Measurements from ENCODE around the gene KCNK7. TPM values are rescaled to one million over a fixed set of nuclear protein-coding genes. Genes with fewer than 3 reads are reported as not detected.

The KCNK7 gene
- total RNA-seq, 1 experiment from 2014 or later: 1.8 TPM

DNA sequence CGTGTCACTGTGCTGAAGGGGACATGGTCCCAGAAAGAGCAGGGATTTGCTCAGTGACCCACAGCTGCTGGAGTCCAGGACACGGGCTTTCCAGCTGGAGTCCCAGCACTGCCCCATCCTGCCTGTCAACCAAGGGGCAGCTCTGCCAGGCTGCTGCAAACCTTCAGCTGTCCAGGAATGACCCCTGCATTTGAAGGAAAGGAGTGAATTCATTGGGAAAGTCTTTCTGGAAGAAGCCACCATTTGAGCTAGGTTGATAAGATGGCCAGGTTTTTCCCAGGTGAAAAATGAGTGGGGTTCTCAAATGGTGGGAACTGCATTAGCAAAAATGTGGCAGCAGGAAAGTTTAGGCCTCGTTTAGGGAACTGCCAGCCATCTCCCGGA lies 9.4 kb downstream of the KCNK7 start:
- no peaks in the 10 kb centered on the region for H3K79me2 ChIP-seq (ENCODE audit: insufficient read depth, low read length)
- H3K9ac ChIP-seq (ENCODE audit: extremely low read depth, insufficient read length, low read length): no peak overlapping the region
- no peak overlapping the region for H3T11ph ChIP-seq (ENCODE audit: low read length)
- H2AK5ac ChIP-seq (ENCODE audit: insufficient read length, low read length): no peak overlapping the region
- H2BK5ac ChIP-seq (ENCODE audit: insufficient read length, low read length): no peak overlapping the region
- peaks cover 0 to 4% (median 3%) of the 10 kb centered on the region in 3 experiments; a peak in 3 of 7 replicates for H3K36me3 Mint-ChIP-seq (ENCODE audit: insufficient read depth in 1 of 3, low read depth in 3 of 3)
- peaks cover 19% of the 10 kb centered on the region for H3K27me3 Mint-ChIP-seq (ENCODE audit: low read depth)
- no peak overlapping the region for H2BK120ac ChIP-seq (ENCODE audit: low read depth, low read length, poor library complexity, severe bottlenecking)
- no peaks in the 10 kb centered on the region for H3K9me3 Mint-ChIP-seq
- no peak overlapping the region for H4K8ac ChIP-seq (replicated peaks; ENCODE audit: insufficient read length, low read depth, low read length)
- H2BK15ac ChIP-seq (ENCODE audit: low read depth, low read length): no peak overlapping the region
- TF ChIP-seq, protein P1, sequence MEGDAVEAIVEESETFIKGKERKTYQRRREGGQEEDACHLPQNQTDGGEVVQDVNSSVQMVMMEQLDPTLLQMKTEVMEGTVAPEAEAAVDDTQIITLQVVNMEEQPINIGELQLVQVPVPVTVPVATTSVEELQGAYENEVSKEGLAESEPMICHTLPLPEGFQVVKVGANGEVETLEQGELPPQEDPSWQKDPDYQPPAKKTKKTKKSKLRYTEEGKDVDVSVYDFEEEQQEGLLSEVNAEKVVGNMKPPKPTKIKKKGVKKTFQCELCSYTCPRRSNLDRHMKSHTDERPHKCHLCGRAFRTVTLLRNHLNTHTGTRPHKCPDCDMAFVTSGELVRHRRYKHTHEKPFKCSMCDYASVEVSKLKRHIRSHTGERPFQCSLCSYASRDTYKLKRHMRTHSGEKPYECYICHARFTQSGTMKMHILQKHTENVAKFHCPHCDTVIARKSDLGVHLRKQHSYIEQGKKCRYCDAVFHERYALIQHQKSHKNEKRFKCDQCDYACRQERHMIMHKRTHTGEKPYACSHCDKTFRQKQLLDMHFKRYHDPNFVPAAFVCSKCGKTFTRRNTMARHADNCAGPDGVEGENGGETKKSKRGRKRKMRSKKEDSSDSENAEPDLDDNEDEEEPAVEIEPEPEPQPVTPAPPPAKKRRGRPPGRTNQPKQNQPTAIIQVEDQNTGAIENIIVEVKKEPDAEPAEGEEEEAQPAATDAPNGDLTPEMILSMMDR (conservative IDR thresholded peaks at IDR 0.05): no peak
- H2BK20ac ChIP-seq (ENCODE audit: low read depth, low read length, poor library complexity, severe bottlenecking): no peak overlapping the region
- H3K79me1 ChIP-seq (ENCODE audit: insufficient read depth, low read depth, low read length, poor library complexity, severe bottlenecking): no peaks in the 10 kb centered on the region
- H3K18ac ChIP-seq (ENCODE audit: insufficient read length, low read depth, low read length): no peak overlapping the region
- WGBS (ENCODE audit: extremely low coverage, insufficient read length, low lambda C conversion rate): no CpG with 5 or more reads among the region's 4 CpGs
- no peak overlapping the region for H3K23ac ChIP-seq (ENCODE audit: insufficient read length, low read depth, low read length)
- H3K27ac Mint-ChIP-seq: peak overlapping the region in 1 of 3 experiments; percentile 57; a peak in 1 of 7 replicates
- H3K27ac ChIP-seq (ENCODE audit: insufficient read length, low read depth, low read length): no peak overlapping the region
- no peak overlapping the region for H3K4me2 ChIP-seq (ENCODE audit: insufficient read depth, insufficient read length, low read length)
- H3K23me2 ChIP-seq (ENCODE audit: insufficient read length, low read depth, low read length, poor library complexity, severe bottlenecking): no peaks in the 10 kb centered on the region
- no peak overlapping the region for H3K56ac ChIP-seq (ENCODE audit: insufficient read length, low read depth, low read length)
- H3K14ac ChIP-seq (ENCODE audit: insufficient read depth, low read length): no peak overlapping the region
- no peaks in the 10 kb centered on the region for H4K20me1 ChIP-seq (ENCODE audit: control insufficient read depth, insufficient read depth, insufficient read length)
- no peak overlapping the region for H2AFZ ChIP-seq (ENCODE audit: low read length)
- no peaks in the 10 kb centered on the region for H3K4me1 ChIP-seq (ENCODE audit: insufficient read depth, low read length)
- DNase-seq: no peak
- no peaks in the 10 kb centered on the region; the same call in 1 of the 2 replicates for H3K27me3 ChIP-seq (ENCODE audit: insufficient read depth, low read length)
- H3K4ac ChIP-seq (ENCODE audit: low read depth, low read length): no peak overlapping the region
- H3K4me3 Mint-ChIP-seq: peak overlapping the region in 1 of 2 experiments; percentile 34; a peak in 3 of 5 replicates
- no peak overlapping the region for H4K5ac ChIP-seq (ENCODE audit: insufficient read length, low read depth, low read length)
- peaks cover under 1 to 30% of the 10 kb centered on the region in 2 experiments; a peak in 3 of 4 replicates for H3K4me1 Mint-ChIP-seq
- no peaks in the 10 kb centered on the region for H3K9me3 ChIP-seq (ENCODE audit: control insufficient read depth, low read depth, low read length)
- no peak overlapping the region for H2BK12ac ChIP-seq (ENCODE audit: insufficient read length, low read depth, low read length)
- no peak overlapping the region for H4K91ac ChIP-seq (ENCODE audit: insufficient read length, low read depth, low read length)
